SU-DHL-6 (cell line): ENCODE results near the gene DMGDH.

Experiments used
- H2AFZ ChIP-seq: fragments of 200-600 bp; sonication (generic); 2 replicates; pipeline ENCODE4 v1.6.1; 2014; ENCODE audit warnings: low read depth, mild to moderate bottlenecking, moderate library complexity, mixed read lengths, antibody characterized with exemption, low read length; ENCODE audit not compliant: severe bottlenecking
- H3F3A ChIP-seq: fragments of 200-600 bp; shearing (Covaris generic); 2 replicates; pipeline ENCODE4 v1.6.0; 2016; ENCODE audit warnings: antibody characterized with exemption, mild to moderate bottlenecking; ENCODE audit not compliant: insufficient read depth
- H3K27ac ChIP-seq: fragments of 200-600 bp; sonication (generic); 2 replicates; pipeline ENCODE4 v1.5.1; 2016; ENCODE audit warnings: low read depth, mild to moderate bottlenecking, low read length, moderate library complexity, mixed read lengths
- H3K27me3 ChIP-seq: fragments of 200-600 bp; sonication (generic), shearing (Covaris generic); 2 replicates; pipeline ENCODE4 v1.6.0; 2014; ENCODE audit warnings: mild to moderate bottlenecking, low read length
- H3K36me3 ChIP-seq: fragments of 200-600 bp; sonication (generic); 2 replicates; pipeline ENCODE4 v1.6.1; 2014; ENCODE audit warnings: mild to moderate bottlenecking, low read length, mixed read lengths
- H3K4me2 ChIP-seq: fragments of 300-600, 200-600 bp; shearing (Covaris generic), sonication (generic); 2 replicates; pipeline ENCODE4 v1.6.0; 2014; ENCODE audit warnings: low read length, low read depth, mild to moderate bottlenecking; ENCODE audit not compliant: poor library complexity, severe bottlenecking
- H3K4me3 ChIP-seq: fragments of 200-600 bp; sonication (generic); 2 replicates; pipeline ENCODE4 v1.5.1; 2014; ENCODE audit warnings: antibody characterized with exemption, low read length, mild to moderate bottlenecking, mixed read lengths; ENCODE audit not compliant: insufficient read depth, poor library complexity, severe bottlenecking
- H3K79me2 ChIP-seq: fragments of 200-600 bp; sonication (generic); 2 replicates; pipeline ENCODE4 v1.6.1; 2014; ENCODE audit warnings: mild to moderate bottlenecking, low read length, moderate library complexity; ENCODE audit not compliant: insufficient read depth
- H3K9ac ChIP-seq: fragments of 200-600 bp; sonication (generic); 2 replicates; pipeline ENCODE4 v1.7.0; 2014; ENCODE audit warnings: mild to moderate bottlenecking, low read length
- H3K9me2 ChIP-seq: fragments of 200-600 bp; sonication (generic); replicated peaks from 2 replicates; pipeline ENCODE4 v1.6.1; 2014; ENCODE audit warnings: low read length; ENCODE audit not compliant: insufficient read depth
- H3K9me3 ChIP-seq: fragments of 200-600 bp; sonication (generic); 2 replicates; pipeline ENCODE4 v1.6.1; 2014; ENCODE audit warnings: low read length, mixed read lengths; ENCODE audit not compliant: insufficient read depth
- H4K20me1 ChIP-seq: fragments of 200-600 bp; sonication (generic); 2 replicates; pipeline ENCODE4 v1.6.1; 2014; ENCODE audit warnings: low read depth, mild to moderate bottlenecking, antibody characterized with exemption, low read length, moderate library complexity, mixed read lengths
- EZH2phosphoT487 ChIP-seq: fragments of 200-600 bp; sonication (generic), shearing (Covaris generic); conservative IDR thresholded peaks from 2 replicates; pipeline ENCODE4 v1.6.1; 2018; ENCODE audit warnings: mild to moderate bottlenecking, antibody characterized with exemption, low read length, moderate library complexity, mixed read lengths
- TF ChIP-seq, protein P1 (sequence below): fragments of 200-600 bp; sonication (generic); IDR thresholded peaks from one replicate; pipeline ENCODE4 v1.5.1; 2017; ENCODE audit warnings: antibody characterized with exemption, mild to moderate bottlenecking, low read length, moderate library complexity; ENCODE audit not compliant: insufficient read depth, poor library complexity, severe bottlenecking

The DMGDH gene

DNA sequence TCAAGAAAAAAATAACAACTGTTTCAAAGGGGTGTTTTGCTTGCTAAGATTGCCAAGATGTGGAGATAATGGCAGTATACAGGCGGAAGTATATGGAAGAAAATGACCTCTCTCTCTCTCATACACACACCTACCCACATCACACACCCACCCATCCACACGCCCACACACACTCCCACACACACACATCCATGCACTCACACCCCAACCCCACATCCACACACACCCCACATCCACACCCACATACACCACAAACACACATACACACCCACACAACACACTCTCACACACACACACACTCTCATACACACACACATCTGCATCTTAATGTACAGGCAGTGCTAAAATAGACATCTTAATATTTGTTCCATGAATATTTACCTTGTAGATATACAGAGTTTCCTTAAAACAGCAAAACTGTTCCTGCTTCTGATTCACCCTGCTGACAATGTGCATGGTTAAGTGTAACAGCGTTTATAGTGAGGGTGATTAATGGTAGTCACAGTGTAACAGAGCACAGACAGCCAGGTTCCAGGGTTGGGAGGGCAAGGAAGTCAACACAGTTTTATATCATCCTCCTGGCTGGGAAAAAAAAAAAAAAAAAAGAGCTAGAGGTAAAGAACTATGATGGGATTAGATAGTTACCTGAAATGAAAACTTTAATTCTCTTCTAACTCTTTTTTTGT, 8.3 kb upstream of the DMGDH start:
- H3K27me3 ChIP-seq = no peaks in the 10 kb centered on the region
- no peaks in the 10 kb centered on the region for H4K20me1 ChIP-seq
- H3K9me3 ChIP-seq = no peaks in the 10 kb centered on the region
- H3K9ac ChIP-seq = no peak overlapping the region
- TF ChIP-seq, protein P1, sequence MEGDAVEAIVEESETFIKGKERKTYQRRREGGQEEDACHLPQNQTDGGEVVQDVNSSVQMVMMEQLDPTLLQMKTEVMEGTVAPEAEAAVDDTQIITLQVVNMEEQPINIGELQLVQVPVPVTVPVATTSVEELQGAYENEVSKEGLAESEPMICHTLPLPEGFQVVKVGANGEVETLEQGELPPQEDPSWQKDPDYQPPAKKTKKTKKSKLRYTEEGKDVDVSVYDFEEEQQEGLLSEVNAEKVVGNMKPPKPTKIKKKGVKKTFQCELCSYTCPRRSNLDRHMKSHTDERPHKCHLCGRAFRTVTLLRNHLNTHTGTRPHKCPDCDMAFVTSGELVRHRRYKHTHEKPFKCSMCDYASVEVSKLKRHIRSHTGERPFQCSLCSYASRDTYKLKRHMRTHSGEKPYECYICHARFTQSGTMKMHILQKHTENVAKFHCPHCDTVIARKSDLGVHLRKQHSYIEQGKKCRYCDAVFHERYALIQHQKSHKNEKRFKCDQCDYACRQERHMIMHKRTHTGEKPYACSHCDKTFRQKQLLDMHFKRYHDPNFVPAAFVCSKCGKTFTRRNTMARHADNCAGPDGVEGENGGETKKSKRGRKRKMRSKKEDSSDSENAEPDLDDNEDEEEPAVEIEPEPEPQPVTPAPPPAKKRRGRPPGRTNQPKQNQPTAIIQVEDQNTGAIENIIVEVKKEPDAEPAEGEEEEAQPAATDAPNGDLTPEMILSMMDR = no peak
- TF ChIP-seq EZH2phosphoT487 = no peak
- no peak overlapping the region for H2AFZ ChIP-seq
- H3K27ac ChIP-seq = no peak overlapping the region
- no peaks in the 10 kb centered on the region for H3K36me3 ChIP-seq
- no peaks in the 10 kb centered on the region for H3F3A ChIP-seq
- no peak overlapping the region for H3K4me2 ChIP-seq
- H3K79me2 ChIP-seq = no peaks in the 10 kb centered on the region
- no peak overlapping the region for H3K4me3 ChIP-seq
- H3K9me2 ChIP-seq = no peaks in the 10 kb centered on the region

DNA sequence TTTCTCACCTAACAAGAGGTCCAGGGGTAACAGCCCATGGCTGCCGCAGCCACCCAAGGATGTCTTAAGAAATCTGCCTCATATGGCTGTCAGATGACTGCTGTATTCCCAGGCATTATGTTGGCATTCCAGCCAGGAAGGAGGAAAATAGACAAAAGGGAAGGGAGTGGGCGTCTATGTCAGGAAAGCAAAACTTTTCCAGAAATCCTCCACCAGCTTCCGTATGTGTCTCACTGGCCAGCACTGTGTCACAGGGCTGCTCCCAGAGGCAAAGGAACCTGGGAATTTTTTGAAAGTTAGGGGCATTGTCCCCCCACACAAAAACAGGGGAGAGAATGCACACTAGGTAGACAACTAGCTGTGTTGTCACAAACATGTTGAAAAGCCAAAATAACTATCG, 7.3 kb upstream of the DMGDH start:
- H3K4me3 ChIP-seq = no peak overlapping the region
- H2AFZ ChIP-seq = no peak overlapping the region
- no peaks in the 10 kb centered on the region for H3K9me2 ChIP-seq
- no peaks in the 10 kb centered on the region for H3K27me3 ChIP-seq
- H3F3A ChIP-seq = no peaks in the 10 kb centered on the region
- no peak overlapping the region for H3K27ac ChIP-seq
- no peak overlapping the region for H3K9ac ChIP-seq
- no peaks in the 10 kb centered on the region for H4K20me1 ChIP-seq
- H3K79me2 ChIP-seq = no peaks in the 10 kb centered on the region
- H3K36me3 ChIP-seq = no peaks in the 10 kb centered on the region
- no peaks in the 10 kb centered on the region for H3K9me3 ChIP-seq
- TF ChIP-seq, protein P1 = no peak
- no peak for TF ChIP-seq EZH2phosphoT487
- H3K4me2 ChIP-seq = no peak overlapping the region

DNA sequence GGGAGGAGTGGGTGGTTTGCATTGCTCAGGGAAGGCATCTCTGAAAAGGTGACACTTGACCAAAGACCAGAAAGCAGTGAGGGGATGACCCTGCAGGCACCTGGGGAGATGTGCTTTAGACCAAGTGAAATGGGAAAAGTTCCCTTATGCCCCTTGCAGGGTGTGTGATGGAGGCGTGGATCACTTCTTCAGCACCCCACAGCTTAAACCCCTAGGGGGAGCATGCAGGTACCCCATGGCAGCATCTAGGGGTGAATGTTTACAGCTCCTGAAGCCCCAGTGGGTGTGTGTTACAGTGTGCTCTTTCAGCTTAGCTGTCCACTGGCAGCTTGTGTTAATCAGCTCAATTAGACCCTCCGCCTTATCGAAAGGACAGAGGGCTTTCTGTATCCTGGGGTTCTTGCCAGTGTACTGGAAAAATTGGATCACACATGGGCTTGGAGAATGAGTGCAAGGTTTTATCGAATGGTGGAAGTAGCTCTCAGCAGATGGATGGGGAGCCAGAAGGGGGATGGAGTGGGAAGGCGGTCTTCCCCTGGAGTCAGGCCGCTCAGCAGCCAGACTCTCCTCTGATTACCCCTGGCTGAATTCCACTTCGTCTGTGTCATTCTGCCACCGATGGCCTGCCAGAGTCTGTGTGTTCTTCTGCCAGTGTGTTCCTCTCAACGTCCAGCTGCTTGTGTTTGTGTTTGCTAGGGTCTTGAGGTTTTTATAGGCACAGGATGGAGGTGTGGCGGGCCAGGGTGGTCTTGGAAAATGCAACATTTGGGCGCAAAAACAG, 6.4 kb upstream of the DMGDH start:
- Histone ChIP-seq H3K27me3 (no peaks in the 10 kb centered on the region), H3K4me3 (no peak overlapping the region), H3K36me3 (no peaks in the 10 kb centered on the region), H2AFZ (no peak overlapping the region), H3K27ac (no peak overlapping the region), H3K9ac (no peak overlapping the region), H4K20me1 (no peaks in the 10 kb centered on the region), H3K4me2 (no peak overlapping the region), H3K9me3 (no peaks in the 10 kb centered on the region), H3K79me2 (no peaks in the 10 kb centered on the region), H3K9me2 (no peaks in the 10 kb centered on the region), H3F3A (no peaks in the 10 kb centered on the region)
- TF ChIP-seq, protein P1 = no peak
- TF ChIP-seq EZH2phosphoT487 = no peak
